Motor neuron (in vitro differentiated cells): Measurements from ENCODE around the gene MARK3. TPM values are rescaled to one million over a fixed set of nuclear protein-coding genes. Genes with fewer than 3 reads are reported as not detected.

Experiments used
- ATAC-seq, 8 experiments: fragments of 200-7000 bp; cut with Tn5 transposase; replicated peaks in 6 of 8; 2 replicates each; pipeline ENCODE4 v1.8.0; 2021; ENCODE audit warnings: mild to moderate bottlenecking in 8 of 8, moderate library complexity in 8 of 8
- H3K27ac ChIP-seq, 2 donors: fragments of 250-450 bp; sonication (Bioruptor Pico); 2 replicates each; pipeline ENCODE4 v1.9.0; 2021; ENCODE audit warnings: antibody characterized with exemption in 2 of 2, mild to moderate bottlenecking in 2 of 2, moderate library complexity in 1 of 2
- H3K4me1 ChIP-seq, 2 donors: fragments of 250-450 bp; sonication (Bioruptor Pico); replicated peaks in 1 of 2; 2 replicates each; pipeline ENCODE4 v1.6.1; 2021; ENCODE audit warnings: antibody characterized with exemption in 2 of 2, mild to moderate bottlenecking in 2 of 2, moderate library complexity in 1 of 2
- H3K4me3 ChIP-seq, 5 donors: fragments of 250-450 bp; sonication (Bioruptor Pico); 2 replicates each; pipeline ENCODE4 v1.9.0; 2021; ENCODE audit warnings: antibody characterized with exemption in 5 of 5, mild to moderate bottlenecking in 5 of 5, moderate library complexity in 4 of 5
- WGBS, 10 experiments: fragments of 450-650 bp; shearing (Covaris generic); methylation state at CpG; one replicate each; pipeline ENCODE4 v1.0.0; 2022; 5-methylcytosine and 5-hydroxymethylcytosine counted together
- in situ Hi-C, 9 experiments: fragments of 400-800 bp; cut with MboI; loops; one replicate each; pipeline ENCODE4 v1.15.0; 2021; ENCODE audit warnings: low sequenced_read_pairs in 9 of 9, low pct_unique_long_range_greater_than_20kb in 2 of 9; ENCODE audit not compliant: unreplicated experiment in 9 of 9
- total RNA-seq, 8 experiments: library from RNA; unstranded; fragments of 300-600 nt; gene quantifications; 2 replicates each; pipeline versions ENCODE4 v1.2.3 to v1.2.4, GENCODE V29; 2022

MARK3 gene
- total RNA-seq, 8 experiments from 2014 or later, result 62.8 to 149 (median 74.2) TPM

- Histone ChIP-seq H3K27ac (peak overlapping the region; percentile 84 to 87), H3K4me3 (no peak overlapping the region), H3K4me1 (peaks cover 63 to 78% of the 10 kb centered on the region in 2 donors)
- WGBS, 10 experiments, result 60% methylated on average over 1 of the region's 10 CpGs; no CpG with 5 or more reads in 9 of the 10 experiments
- in situ Hi-C loops, result no loop called here
- ATAC-seq, result peak in 5 of 8 experiments; percentile 13 to 44 (median 22)
Observed at GRCh38 chr14:103543140-103543539, 157.9 kb downstream of the MARK3 start.

DNA sequence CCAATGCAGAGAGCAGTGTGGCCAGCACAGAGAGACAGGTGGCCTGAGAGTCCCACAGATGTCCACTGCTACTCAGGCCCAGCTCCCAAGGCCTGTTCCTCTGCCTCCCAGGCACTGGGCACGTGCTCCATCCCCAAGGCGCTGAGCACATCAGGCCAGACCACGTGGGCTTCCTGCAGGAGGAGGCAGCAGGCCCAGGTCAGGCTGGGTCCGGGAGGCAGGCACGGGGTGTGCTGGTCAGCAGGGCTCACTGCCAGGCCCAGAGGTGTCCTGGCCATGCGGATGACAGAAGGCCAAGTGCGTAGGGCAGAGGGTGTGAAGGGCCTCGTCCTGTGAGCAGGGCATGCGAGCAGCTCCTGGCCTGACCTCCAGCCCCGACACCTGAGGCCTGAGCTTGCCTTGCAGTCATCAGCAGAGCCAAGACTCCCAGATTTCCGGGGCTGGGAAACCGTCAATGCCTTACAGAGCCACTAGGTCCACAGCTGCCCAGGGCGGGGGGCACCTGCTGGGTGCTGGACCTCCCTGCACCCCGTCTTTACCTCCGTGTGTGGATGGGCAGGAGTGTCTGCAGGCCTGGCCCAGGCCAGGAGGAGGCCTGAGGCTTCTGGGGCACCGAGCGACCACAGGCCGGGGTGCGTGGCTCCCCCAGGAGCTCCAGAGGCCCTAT is 158.6 kb downstream of the MARK3 start:
- Histone ChIP-seq H3K4me3 (no peak overlapping the region), H3K4me1 (peaks cover 59 to 75% of the 10 kb centered on the region in 2 donors), H3K27ac (peak overlapping the region; percentile 84 to 87)
- 41 to 90% methylated on average over 3 to 4 of the region's 19 CpGs; no CpG with 5 or more reads in 8 of the 10 experiments for WGBS, 10 experiments
- ATAC-seq, result peak in 4 of 8 experiments; percentile 7 to 24 (median 8)
- in situ Hi-C loops, result no loop called here

DNA sequence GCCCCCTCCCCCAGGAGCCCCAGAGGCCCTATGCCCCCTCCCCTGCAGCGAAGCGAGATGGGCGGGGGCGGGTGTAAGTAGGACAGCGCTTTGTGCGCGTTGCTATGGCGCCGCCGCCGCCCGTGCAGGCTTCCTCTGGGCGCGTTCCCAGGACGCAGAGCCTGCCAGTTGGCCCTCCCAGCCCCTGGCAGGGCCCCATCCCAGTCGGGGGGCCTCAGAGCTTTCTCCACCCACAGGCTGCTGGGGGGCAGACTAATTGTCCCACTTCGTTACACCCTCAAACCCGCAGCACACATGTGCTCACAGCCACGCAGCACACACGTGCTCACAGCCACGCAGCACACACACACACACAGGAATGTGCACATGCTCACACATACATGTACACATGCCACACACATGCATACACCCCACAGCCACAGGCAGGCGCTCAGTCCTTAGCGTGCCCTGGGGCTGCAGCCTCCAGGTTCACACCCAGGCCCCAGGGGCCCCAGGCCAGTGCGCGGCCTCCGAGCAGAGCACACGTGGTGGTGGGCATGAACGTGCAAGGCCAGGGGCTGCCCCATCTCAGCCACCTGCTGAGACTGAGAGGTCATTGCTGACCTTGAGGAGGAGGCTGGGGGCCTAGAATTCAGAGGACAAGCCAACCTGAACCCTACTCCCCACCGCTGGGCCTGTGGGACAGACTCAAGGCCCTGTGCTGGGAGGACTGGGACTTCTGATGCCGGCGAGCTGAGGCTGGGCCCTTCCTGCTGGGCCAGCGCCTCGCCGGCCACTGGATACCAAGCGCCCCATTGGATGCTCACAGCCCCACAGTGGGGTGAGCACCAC is 159.4 kb downstream of the MARK3 start:
- peaks cover 57 to 69% of the 10 kb centered on the region in 2 donors for H3K4me1 ChIP-seq
- peak in 5 of 8 experiments; percentile 27 to 59 (median 57) for ATAC-seq
- 27 to 40% methylated on average over 4 to 5 of the region's 35 CpGs; no CpG with 5 or more reads in 8 of the 10 experiments for WGBS, 10 experiments
- in situ Hi-C loops, result no loop called here
- peak overlapping the region; percentile 84 to 87 for H3K27ac ChIP-seq
- H3K4me3 ChIP-seq, result no peak overlapping the region

DNA sequence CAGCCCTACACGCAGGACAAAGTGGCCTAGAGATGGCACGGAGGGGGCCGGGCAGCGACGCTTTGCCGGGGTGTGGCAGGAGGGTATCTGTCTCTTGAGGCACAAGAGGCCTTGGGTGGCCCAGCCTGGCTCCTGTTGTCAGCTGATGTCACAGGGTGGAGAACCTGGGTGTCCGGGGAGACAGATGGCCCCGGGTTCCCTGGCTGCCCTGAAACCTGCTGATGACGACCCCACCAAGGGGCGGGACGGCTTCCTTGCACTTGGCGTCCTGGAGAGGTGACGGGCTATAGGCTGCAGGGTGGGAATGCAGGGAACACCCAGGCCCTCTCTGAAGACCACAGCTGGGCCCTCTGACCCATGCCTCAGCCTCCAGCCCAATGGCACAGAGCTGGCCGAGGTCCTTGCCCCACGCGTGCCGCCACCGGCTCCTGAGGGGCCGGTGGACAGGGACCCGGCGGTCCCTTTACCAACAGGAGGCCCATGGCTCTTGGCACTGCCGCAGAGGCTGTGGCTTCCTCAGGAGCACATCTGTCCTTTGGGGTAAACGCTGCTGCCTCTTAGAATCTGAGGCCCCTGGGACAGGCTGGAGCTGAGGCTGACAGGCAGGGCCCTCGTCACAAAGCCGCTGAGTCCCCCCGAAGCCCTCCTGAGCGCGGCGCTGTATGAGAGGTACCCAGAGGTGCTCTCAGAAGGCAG is 160.2 kb downstream of the MARK3 start:
- in situ Hi-C loops, result no loop called here
- Histone ChIP-seq H3K4me1 (peaks cover 61 to 73% of the 10 kb centered on the region in 2 donors), H3K4me3 (no peak overlapping the region), H3K27ac (peak overlapping the region in 1 of 2 donors; percentile 84)
- 80 to 100% (median 82%) methylated on average over 1 to 9 of the region's 29 CpGs; no CpG with 5 or more reads in 5 of the 10 experiments for WGBS, 10 experiments
- no peak for ATAC-seq

DNA sequence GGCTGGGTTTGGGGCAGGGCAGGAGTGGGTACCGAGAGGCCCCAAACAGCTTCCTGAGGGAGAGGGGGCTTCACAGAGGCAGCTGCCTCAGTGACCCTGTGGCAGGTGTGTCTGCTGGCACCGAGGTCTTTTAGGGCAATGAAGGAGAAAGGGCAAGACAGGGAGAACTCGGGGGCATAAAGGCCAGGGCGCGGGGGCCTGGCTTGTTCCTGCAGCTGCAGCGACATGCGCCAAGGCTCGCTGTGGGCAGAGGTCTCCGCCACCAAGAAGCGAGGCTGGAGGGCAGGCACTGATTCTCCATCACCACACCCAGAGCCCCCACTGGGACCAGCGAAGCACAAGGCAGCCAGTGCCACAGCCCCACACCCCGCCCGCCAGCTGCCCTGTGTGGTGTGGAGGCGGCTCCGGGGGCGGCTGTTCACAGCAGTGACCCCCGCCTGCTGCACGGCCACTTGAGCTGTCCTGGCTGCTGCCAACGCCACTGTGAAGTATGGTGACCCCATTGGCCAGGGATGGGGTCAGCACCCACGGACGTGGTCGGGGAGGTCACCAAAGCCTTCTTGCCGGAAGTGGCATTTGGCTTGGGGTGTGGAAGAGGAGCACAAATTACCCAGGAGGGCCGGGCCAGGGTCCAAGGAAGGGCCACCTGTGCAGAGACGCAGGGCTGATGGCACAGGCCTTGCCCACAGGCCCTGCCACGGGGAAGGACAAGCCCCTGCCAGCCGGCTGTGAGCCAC is 160.9 kb downstream of the MARK3 start:
- 0 to 80% (median 76%) methylated on average over 1 to 15 of the region's 27 CpGs; no CpG with 5 or more reads in 5 of the 10 experiments for WGBS, 10 experiments
- Histone ChIP-seq H3K27ac (no peak overlapping the region), H3K4me3 (no peak overlapping the region), H3K4me1 (peaks cover 56 to 70% of the 10 kb centered on the region in 2 donors)
- in situ Hi-C loops, result no loop called here
- no peak for ATAC-seq

- ATAC-seq, result peak in 5 of 8 experiments; percentile 1 to 78 (median 13)
- H3K27ac ChIP-seq, result no peak overlapping the region
- WGBS, 10 experiments, result 0 to 10% (median 8%) methylated on average over 1 to 2 of the region's 21 CpGs; no CpG with 5 or more reads in 5 of the 10 experiments
- in situ Hi-C loops, result no loop called here
- H3K4me1 ChIP-seq, result peaks cover 48 to 62% of the 10 kb centered on the region in 2 donors
- no peak overlapping the region for H3K4me3 ChIP-seq
Observed at GRCh38 chr14:103546652-103547454, 161.6 kb downstream of the MARK3 start.

GRCh38 chr14:103547455-103547940 is 162.3 kb downstream of the MARK3 start:
- H3K27ac ChIP-seq, result no peak overlapping the region
- 80 to 97% (median 83%) methylated on average over 3 to 7 of the region's 11 CpGs; no CpG with 5 or more reads in 7 of the 10 experiments for WGBS, 10 experiments
- no peak for ATAC-seq
- in situ Hi-C loops, result no loop called here
- no peak overlapping the region for H3K4me3 ChIP-seq
- peaks cover 42 to 56% of the 10 kb centered on the region in 2 donors for H3K4me1 ChIP-seq

DNA sequence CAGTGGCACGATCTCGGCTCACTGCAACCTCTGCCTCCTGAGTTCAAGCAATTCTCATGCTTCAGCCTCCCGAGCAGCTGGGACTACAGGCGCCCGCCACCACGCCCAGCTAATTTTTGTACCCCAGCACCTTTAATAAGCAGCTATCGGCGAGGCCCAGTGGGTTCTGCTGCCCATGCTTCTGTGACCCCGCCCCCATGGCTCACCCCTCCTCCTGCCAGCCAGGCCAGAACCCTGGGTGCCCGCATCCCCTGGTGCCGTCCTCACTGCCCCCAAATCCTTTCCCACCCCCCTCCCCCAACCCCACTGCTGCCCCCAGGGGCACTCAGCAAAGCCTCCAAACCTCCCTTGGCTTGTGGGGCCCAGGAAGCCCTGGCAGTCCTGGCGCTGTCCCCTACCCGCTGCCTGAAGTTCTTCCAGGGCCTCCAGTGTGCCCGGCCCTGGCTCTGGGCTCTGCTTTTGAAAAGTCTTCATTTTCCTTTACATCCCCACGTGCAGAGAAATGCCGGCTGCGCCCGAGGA is 162.8 kb downstream of the MARK3 start:
- Histone ChIP-seq H3K4me1 (peaks cover 37 to 51% of the 10 kb centered on the region in 2 donors), H3K4me3 (no peak overlapping the region), H3K27ac (no peak overlapping the region)
- 80 to 100% (median 89%) methylated on average over 1 to 5 of the region's 18 CpGs; no CpG with 5 or more reads in 5 of the 10 experiments for WGBS, 10 experiments
- no peak for ATAC-seq
- in situ Hi-C loops, result no loop called here

DNA sequence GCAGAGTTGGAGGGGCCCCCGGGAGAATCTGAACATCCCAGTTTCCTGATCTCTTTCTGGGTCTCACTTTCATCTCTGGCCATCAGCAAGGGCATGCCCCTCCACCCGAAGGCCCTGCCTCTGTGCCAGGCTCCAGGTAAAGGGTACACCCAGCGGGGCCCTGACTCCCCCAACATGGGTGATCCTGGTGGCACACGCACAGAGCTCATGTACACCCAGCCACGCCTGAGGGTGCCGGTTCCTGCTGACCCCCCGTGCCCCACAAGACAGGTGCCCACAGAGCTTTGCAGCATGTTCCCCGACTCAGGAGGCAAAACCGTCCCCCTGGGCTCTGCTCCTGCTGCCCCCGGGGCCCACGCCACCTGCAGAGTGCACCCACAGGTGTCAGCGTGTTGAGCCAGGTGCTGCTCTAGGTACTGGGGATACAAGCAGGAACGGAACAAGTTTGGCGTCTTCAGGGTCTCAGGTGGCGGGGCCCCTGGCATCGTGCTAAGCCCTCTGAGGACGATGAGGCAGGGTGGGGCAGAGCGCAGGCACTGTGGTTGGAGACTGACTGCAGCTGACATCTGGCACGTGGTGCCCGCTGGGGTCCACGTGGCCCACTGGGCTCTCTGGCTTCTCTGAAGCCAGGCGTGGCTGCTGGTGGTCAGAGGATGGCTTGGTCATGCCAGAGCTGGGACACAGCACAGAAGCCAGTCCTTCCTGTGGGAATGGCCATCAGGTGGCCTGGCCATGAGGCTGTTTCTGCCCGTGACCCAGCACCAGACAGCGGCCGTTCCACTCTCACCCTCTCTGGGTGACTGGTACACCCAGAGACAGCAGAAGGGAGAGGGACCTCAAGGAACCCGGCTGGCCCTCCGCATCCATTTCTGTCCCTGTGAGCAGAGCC is 163.5 kb downstream of the MARK3 start:
- no peak for ATAC-seq
- Histone ChIP-seq H3K27ac (no peak overlapping the region), H3K4me3 (no peak overlapping the region), H3K4me1 (peaks cover 30 to 44% of the 10 kb centered on the region in 2 donors)
- in situ Hi-C loops, result no loop called here
- 85 to 100% (median 86%) methylated on average over 4 of the region's 27 CpGs; no CpG with 5 or more reads in 7 of the 10 experiments for WGBS, 10 experiments

DNA sequence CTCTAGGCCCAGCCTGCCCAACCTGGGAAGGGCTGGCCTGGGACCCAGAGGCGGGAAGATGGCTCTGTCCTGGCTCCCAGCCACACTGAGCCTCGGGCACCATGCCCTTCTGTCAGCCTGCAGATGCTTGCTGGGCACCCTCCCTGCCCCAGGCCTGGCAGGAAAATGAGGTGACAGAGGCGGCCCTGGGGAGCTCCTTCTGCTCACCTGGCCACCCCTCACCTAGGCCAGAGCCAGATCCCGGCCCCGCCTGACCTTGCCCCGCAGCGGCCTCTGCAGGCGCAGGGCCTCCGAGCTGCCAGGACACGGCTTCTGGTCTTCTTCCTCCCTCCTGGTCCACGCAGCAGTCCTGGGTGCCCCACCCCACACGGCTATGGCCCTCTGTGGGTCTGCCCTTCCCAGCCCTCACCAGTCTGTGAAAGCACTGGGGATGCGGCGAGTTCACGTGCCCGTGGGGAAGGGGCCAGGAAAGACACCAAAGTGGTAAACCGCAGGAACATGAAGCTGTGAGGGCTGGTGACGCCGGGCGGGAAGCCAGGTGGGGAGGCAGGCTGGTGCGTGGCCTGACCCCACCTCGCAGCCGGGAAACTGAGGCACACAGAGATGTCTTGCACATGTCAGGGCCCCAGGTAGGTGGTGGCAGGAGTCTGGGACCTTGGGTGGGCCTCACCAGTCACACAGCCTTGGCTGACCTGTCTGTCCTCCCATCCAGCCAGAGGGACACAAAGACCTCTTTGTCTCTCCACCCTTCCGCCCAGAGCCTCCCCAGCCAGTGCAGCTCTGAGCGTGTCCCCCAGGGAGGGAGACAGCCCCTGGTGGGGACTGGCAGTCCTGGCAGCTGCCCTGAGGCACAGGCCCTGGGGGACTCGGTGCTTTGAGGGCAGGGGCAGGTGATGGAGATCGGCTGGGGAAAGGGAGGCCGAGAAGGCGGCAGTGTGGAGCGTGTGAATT is 164.4 kb downstream of the MARK3 start:
- WGBS, 10 experiments, result 68 to 100% (median 84%) methylated on average over 1 to 16 of the region's 30 CpGs; no CpG with 5 or more reads in 2 of the 10 experiments
- no peak overlapping the region for H3K4me3 ChIP-seq
- H3K27ac ChIP-seq, result no peak overlapping the region
- ATAC-seq, result peak in 5 of 8 experiments; percentile 25 to 58 (median 47)
- H3K4me1 ChIP-seq, result peaks cover 20 to 35% of the 10 kb centered on the region in 2 donors
- in situ Hi-C loops, result no loop called here
